ENCODE data around the gene IL25.
"Not testable (repeated sequence)": the region's sequence is repeated elsewhere in the genome, so short reads cannot be mapped to it uniquely, and the experiment has no call there.

Gene IL25

DNA sequence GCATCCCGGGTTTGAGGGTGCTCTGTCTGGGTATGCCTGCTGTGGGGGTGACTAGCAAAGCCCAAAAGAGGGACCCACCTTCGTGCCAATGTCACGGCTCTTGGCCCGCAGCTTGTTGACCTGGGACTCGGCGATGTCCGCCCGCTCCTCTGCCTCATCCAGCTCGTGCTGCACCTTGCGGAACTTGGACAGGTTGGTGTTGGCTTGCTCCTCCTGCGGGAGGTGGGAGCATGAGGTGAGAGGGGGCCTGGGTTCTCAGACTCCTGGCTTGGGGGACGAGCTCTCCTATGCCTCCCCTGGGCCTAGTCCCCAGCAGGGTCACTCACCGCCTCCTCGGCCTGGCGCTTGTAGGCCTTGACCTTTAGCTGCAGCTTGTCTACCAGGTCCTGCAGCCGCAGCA, 41.1 kb downstream of the IL25 start:
- DNase-seq: no peak

DNA sequence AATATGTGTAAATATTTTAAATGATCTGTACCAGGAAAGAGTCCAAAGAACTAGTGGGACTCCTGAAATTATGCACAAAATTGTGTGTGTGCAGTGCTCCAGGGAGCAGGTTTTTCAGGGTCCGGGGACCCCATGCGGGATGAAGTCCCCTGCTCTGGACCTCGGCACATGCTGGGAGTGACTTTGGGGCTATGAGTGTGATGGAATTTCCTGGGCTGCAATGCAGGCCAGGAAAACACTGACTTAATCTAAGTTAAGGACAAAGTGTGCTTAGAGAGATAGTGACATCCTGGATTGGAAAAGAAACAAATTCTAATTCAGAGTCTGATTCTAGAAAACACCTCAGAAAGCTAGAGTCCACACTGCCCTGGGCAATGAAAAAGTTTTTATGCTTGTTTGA, 41.6 kb downstream of the IL25 start:
- DNase-seq: no peak

DNA sequence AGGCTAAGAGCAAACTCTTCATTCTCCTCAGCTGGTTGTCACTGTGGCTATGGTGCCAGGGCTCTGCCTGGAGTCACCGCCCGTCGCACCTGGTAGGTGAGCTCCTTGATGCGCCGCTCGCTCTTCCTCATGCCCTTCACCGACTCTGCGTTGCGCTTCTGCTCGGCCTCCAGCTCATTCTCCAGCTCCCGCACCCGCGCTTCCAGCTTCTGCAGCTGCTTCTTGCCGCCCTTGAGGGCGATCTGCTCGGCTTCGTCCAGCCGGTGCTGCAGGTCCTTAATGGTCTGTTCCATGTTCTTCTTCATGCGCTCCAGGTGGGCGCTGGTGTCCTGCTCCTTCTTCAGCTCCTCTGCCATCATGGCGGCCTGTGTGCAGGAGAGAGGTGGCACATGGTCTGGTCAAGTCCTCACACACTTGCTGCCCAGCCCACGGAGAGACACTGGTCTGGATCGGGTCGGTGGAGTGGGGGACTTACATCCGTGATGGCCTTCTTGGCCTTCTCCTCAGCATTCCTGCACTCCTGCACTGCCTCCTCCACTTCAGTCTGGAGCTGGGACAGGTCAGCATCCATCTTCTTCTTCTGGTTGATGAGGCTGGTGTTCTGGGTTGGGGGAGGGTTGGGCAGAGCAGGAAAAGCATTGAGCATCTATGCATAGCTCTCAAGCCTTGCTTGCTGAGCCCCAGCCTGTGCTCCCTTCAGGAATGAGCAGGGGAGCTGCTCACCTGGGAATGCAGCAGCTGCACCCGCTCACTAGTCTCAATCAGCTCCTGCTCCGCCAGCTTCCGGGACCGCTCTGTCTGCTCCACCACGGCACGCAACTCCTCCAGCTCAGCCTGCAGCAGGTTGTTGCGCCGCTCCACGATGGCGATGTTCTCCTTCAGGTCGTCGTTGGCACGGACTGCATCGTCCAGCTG, 42.6 kb downstream of the IL25 start:
- no peak for DNase-seq

- DNase-seq: no peak
Observed at GRCh38 chr14:23415821-23416778, 43.5 kb downstream of the IL25 start.

DNA sequence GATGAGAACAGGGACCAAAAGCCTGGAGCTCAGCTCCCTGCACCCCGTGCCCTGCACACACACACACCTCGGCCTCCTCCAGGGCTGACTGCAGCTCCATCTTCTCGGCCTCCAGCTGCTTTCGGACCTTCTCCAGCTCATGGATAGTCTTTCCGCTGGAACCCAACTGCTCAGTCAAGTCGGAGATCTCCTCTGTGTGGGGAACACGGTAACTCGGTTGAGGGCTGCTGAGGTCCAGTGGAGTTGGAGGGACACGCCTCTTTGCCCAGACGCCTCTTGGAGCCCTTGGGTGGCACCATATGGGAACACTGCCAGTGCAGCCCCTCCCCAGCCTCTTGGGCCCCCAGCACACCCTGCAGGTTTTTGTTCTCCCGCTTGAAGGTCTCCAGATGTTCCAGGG, 44.2 kb downstream of the IL25 start:
- DNase-seq: no peak

DNA sequence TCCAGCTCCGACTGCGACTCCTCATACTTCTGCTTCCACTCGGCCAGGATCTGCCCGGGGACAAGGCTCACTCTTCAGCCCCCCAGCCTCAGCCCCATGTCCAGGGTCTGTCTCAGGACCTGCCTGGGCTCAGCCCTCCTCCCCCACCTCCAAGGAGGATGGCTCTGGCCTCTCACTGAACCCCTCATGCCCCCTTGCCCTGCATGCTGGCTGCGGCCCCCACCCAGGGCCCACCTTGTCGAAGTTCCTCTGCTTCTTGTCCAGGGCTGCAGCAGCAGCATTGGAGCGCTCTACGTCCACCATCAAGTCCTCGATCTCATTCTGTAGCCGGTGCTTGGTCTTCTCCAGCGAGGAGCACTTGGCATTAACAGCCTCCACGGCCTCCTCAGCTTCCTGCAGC, 44.7 kb downstream of the IL25 start:
- not testable (repeated sequence) for DNase-seq

- no peak for DNase-seq
Observed at GRCh38 chr14:23418021-23418420, 45.4 kb downstream of the IL25 start.

DNA sequence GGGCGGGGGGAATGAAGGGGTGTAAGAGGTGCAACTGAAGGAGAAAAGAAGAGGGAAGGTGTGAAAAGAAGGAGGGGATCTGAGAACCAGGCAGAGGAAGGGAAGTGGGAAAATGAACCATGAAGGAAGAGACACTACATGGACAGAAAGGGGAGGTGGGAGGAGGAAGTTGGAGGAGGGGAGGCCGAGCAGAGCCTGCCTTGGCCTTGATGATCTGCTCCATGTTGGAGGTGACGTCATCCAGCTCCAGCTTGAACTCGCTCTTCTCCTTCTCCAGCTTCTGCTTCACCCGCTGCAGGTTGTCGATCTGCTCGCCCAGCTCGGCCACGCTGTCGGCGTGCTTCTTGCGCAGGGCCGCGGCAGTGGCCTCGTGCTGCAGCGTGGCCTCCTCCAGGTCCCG, 47.0 kb downstream of the IL25 start:
- DNase-seq: not testable (repeated sequence)

DNA sequence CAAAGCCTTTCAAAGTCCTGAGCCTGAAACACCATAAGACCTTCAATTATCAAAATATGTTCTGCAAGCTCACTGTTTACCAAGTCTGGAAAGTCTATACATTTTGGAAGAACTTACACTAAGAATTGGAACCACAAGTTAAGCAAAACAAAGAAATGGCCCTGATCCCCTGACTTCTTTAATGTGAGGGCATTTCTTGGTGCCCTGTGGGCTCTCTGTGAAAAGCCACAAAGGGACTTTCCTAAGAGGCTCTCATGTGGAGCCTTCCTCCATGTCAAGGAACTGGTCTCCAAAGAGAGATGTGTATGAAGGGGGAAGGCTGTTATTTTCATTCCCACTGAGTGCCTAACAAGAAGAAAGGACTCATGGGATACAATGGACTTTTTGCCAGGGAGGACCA, 49.0 kb downstream of the IL25 start:
- DNase-seq: no peak

- no peak for DNase-seq
Observed at GRCh38 chr14:23423657-23424056, 51.0 kb downstream of the IL25 start.

DNA sequence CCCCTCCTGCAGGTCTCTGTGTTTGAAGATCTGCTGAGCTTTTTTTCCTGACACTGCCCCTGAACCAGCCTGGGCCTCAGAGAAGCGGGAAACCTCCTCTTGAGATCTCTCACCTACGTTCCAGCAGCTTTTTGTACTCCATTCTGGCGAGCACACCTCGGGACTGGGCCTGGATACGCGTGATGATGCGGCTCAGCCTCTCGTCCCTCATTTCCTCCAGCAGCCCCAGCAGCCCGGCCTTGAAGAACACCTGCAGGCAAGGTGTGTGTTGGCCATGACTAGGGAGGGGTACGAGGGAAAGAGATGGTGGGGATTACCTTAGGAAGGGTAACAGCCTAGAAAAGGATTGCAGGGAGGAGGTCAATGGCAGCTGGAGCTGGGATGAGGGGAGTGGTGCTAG, 52.6 kb downstream of the IL25 start:
- DNase-seq: no peak

DNA sequence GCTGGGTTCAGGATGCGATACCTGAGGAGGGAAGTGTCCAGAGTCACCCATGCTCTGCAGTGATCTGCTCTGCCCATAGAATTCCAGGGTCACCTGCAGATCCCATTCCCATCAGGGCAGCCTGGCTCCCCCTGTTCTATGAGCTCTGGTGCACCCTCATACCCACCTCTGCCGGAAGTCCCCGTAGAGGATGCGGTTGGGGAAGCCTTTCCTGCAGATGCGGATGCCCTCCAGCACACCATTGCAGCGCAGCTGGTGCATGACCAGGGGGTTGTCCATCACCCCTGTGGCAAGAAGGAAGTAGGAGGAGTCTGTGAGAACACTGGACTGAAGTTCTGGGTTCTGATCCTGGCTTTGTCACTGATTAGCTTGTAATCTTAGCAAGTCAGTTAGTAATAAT, 53.2 kb downstream of the IL25 start:
- not testable (repeated sequence) for DNase-seq

Measured in DMS79 treated with DMSO at 0.1 percent for 48 hours (cell line).